GM12891 (cell line): ENCODE data around the gene WASHC2C.
"Not testable (repeated sequence)": the region's sequence is repeated elsewhere in the genome, so short reads cannot be mapped to it uniquely, and the experiment has no call there.

ENCODE experiments used
- DNase-seq: peaks from one replicate; pipeline ENCODE4 v3.0.0; 2011; ENCODE audit warnings: low spot score; ENCODE audit not compliant: insufficient read length
- FAIRE-seq: peaks from 2 replicates; lab custom pipeline; 2011; peaks lifted over from hg19 to GRCh38; lab: Jason Lieb, UNC
- PAX5 ChIP-seq: IDR thresholded peaks from 2 replicates; pipeline ENCODE4 v1.6.1; 2011; ENCODE audit warnings: low read length, moderate library complexity, mild to moderate bottlenecking; ENCODE audit not compliant: insufficient read depth, severe bottlenecking
- POLR2A ChIP-seq: IDR thresholded peaks from 2 replicates; pipeline ENCODE4 v1.6.1; 2011; ENCODE audit warnings: low read depth, low read length, control low read depth
- POLR2AphosphoS5 ChIP-seq: IDR thresholded peaks from 2 replicates; pipeline ENCODE4 v1.6.1; 2011; ENCODE audit warnings: low read depth, low read length, control low read depth
- POU2F2 ChIP-seq: IDR thresholded peaks from 2 replicates; pipeline ENCODE4 v1.6.1; 2011; ENCODE audit warnings: low read depth, mild to moderate bottlenecking, control low read depth, low read length, moderate library complexity
- SPI1 ChIP-seq: IDR thresholded peaks from 2 replicates; pipeline ENCODE4 v1.6.1; 2011; ENCODE audit warnings: low read depth, low read length, control low read depth
- TAF1 ChIP-seq: IDR thresholded peaks from 2 replicates; pipeline ENCODE4 v1.6.1; 2011; ENCODE audit warnings: low read depth, low read length, control low read depth

WASHC2C gene

GRCh38 chr10:45757661-45758396 lies 30.8 kb downstream of the WASHC2C start:
- FAIRE-seq, DNase-seq: not testable (repeated sequence)

GRCh38 chr10:45761622-45762021 lies 34.6 kb downstream of the WASHC2C start:
- not testable (repeated sequence) for DNase-seq, FAIRE-seq

GRCh38 chr10:45763037-45763436 lies 36.0 kb downstream of the WASHC2C start:
- DNase-seq = not testable (repeated sequence)

GRCh38 chr10:45768334-45768733 lies 41.3 kb downstream of the WASHC2C start:
- not testable (repeated sequence) for DNase-seq, FAIRE-seq

More at GRCh38 chr10:45763037-45763436, 36.0 kb downstream of the WASHC2C start:
- not testable (repeated sequence) for FAIRE-seq

GRCh38 chr10:45771757-45772461 lies 44.8 kb downstream of the WASHC2C start:
- FAIRE-seq, DNase-seq: not testable (repeated sequence)

- not testable (repeated sequence) for FAIRE-seq, DNase-seq
Measured at GRCh38 chr10:45786217-45786616, 59.2 kb downstream of the WASHC2C start.

- not testable (repeated sequence) for DNase-seq, FAIRE-seq
Measured at GRCh38 chr10:45787212-45787741, 60.2 kb downstream of the WASHC2C start.

- FAIRE-seq, DNase-seq: not testable (repeated sequence)
Measured at GRCh38 chr10:45789991-45790390, 62.9 kb downstream of the WASHC2C start.

GRCh38 chr10:45790694-45791426 lies 63.8 kb downstream of the WASHC2C start:
- DNase-seq, FAIRE-seq: not testable (repeated sequence)

GRCh38 chr10:45794761-45795160 lies 67.7 kb downstream of the WASHC2C start:
- DNase-seq, FAIRE-seq: not testable (repeated sequence)

- FAIRE-seq, DNase-seq: not testable (repeated sequence)
Measured at GRCh38 chr10:45803060-45804010, 76.3 kb downstream of the WASHC2C start.

GRCh38 chr10:45804996-45805395 lies 77.9 kb downstream of the WASHC2C start:
- not testable (repeated sequence) for DNase-seq, FAIRE-seq

GRCh38 chr10:45809837-45810236 lies 82.8 kb downstream of the WASHC2C start:
- FAIRE-seq (no peak), DNase-seq (no peak)
- TF ChIP-seq POU2F2 = no peak
- TF ChIP-seq TAF1 = no peak
- no peak for TF ChIP-seq PAX5
- no peak for TF ChIP-seq SPI1
- TF ChIP-seq POLR2A = no peak
- no peak for TF ChIP-seq POLR2AphosphoS5
